HL-60 (cell line): ENCODE results near the gene PRKCD.

ENCODE experiments used
- DNase-seq, 2 experiments: peaks; one replicate each; pipeline ENCODE4 v3.0.0-alpha.2; 2010 to 2020; ENCODE audit warnings: low read depth in 1 of 2, low spot score in 1 of 2
- H3K27ac ChIP-seq: fragments of 250-450 bp; sonication (Bioruptor Pico); replicated peaks from 2 replicates; pipeline ENCODE4 v1.5.1; 2020; ENCODE audit warnings: mild to moderate bottlenecking, moderate library complexity
- H3K27me3 ChIP-seq: fragments of 250-450 bp; sonication (Bioruptor Pico); 2 replicates; pipeline ENCODE4 v1.5.1; 2021; ENCODE audit warnings: mild to moderate bottlenecking, moderate library complexity; ENCODE audit not compliant: insufficient read depth, poor library complexity, severe bottlenecking
- H3K4me3 ChIP-seq: replicated peaks from 2 replicates; pipeline ENCODE4 v1.5.1; 2011; ENCODE audit warnings: mild to moderate bottlenecking, control low read depth, low read length; ENCODE audit not compliant: insufficient read depth
- CTCF ChIP-seq: IDR thresholded peaks from one replicate; pipeline ENCODE4 v1.5.1; 2011; ENCODE audit warnings: low read length, control low read depth, inconsistent platforms; ENCODE audit not compliant: insufficient read depth
- GABPA ChIP-seq: IDR thresholded peaks from 2 replicates; pipeline ENCODE4 v1.6.1; 2012; ENCODE audit warnings: low read depth
- POLR2AphosphoS5 ChIP-seq: IDR thresholded peaks from 2 replicates; pipeline ENCODE4 v1.6.1; 2012; ENCODE audit warnings: low read depth
- REST ChIP-seq: IDR thresholded peaks from 2 replicates; pipeline ENCODE4 v1.6.1; 2012; ENCODE audit warnings: low read depth; ENCODE audit not compliant: insufficient replicate concordance
- SPI1 ChIP-seq: IDR thresholded peaks from 2 replicates; pipeline ENCODE4 v1.6.1; 2012; ENCODE audit warnings: low read depth, mild to moderate bottlenecking, borderline replicate concordance
- long read RNA-seq: library from polyadenylated mRNA; unstranded; transcript quantifications from one replicate; pipeline ENCODE4 v2.0.0, GENCODE V29; 2020

PRKCD gene
- long read RNA-seq, transcript PRKCD-201 (19 exons, 2,680 nt) = minor isoform, 6 of 33 reads
- long read RNA-seq, transcript PRKCD-202 (18 exons, 2,810 nt) = major isoform, 12 of 33 reads
- long read RNA-seq, partial matches to known transcripts = 5 of 33 reads
- long read RNA-seq, other reads (novel, unspliced or antisense) = 10 of 33 reads

- TF ChIP-seq SPI1 (no peak), POLR2AphosphoS5 (peak; percentile 44; the same call in 1 of the 2 replicates)
- peak within 1 kb of the TSS; percentile 96 for H3K27ac ChIP-seq
- peak within 1 kb of the TSS; percentile 82 for H3K4me3 ChIP-seq
- peak in 1 of 2 experiments; percentile 84 for DNase-seq
- H3K27me3 ChIP-seq = no peaks in the 10 kb centered on the region
These were observed at the start of gene PRKCD for GRCh38 chr3:53160660-53161449. Gene PRKCD, plus strand, starts transcription at chr3:53161209. Its CDS starts 17,214 bp downstream, at chr3:53178423.

- Histone ChIP-seq H3K27ac (no peak overlapping the region), H3K27me3 (no peaks in the 10 kb centered on the region), H3K4me3 (no peak overlapping the region)
- DNase-seq = no peak
- TF ChIP-seq GABPA (no peak), REST (no peak), POLR2AphosphoS5 (no peak), CTCF (no peak), SPI1 (no peak)
These were observed 49.2 kb upstream of the PRKCD start for GRCh38 chr3:53111822-53112221.

- TF ChIP-seq CTCF = no peak
- TF ChIP-seq POLR2AphosphoS5 = no peak
- no peak for TF ChIP-seq GABPA
- TF ChIP-seq REST = no peak
- no peak for TF ChIP-seq SPI1
- DNase-seq = no peak
- Histone ChIP-seq H3K27ac (no peak overlapping the region), H3K27me3 (no peaks in the 10 kb centered on the region), H3K4me3 (no peak overlapping the region)
These were observed 47.6 kb upstream of the PRKCD start for GRCh38 chr3:53113293-53114010.

GRCh38 chr3:53114011-53114400 lies 47.0 kb upstream of the PRKCD start:
- peak; percentile 43 for TF ChIP-seq POLR2AphosphoS5
- TF ChIP-seq GABPA = no peak
- TF ChIP-seq SPI1 = no peak
- peak; percentile 88 for TF ChIP-seq CTCF
- TF ChIP-seq REST = no peak
- DNase-seq = peak; percentile 56 to 83
- no peak overlapping the region for H3K27ac ChIP-seq
- no peaks in the 10 kb centered on the region for H3K27me3 ChIP-seq
- H3K4me3 ChIP-seq = no peak overlapping the region
